GM12891 (cell line): ENCODE measurements around the gene ZSCAN21.

ENCODE experiments used
- PAX5 ChIP-seq: IDR thresholded peaks from 2 replicates; pipeline ENCODE4 v1.6.1; 2011; ENCODE audit warnings: low read length, moderate library complexity, mild to moderate bottlenecking; ENCODE audit not compliant: insufficient read depth, severe bottlenecking
- POLR2A ChIP-seq: IDR thresholded peaks from 2 replicates; pipeline ENCODE4 v1.6.1; 2011; ENCODE audit warnings: low read depth, low read length, control low read depth
- POLR2AphosphoS5 ChIP-seq: IDR thresholded peaks from 2 replicates; pipeline ENCODE4 v1.6.1; 2011; ENCODE audit warnings: low read depth, low read length, control low read depth
- POU2F2 ChIP-seq: IDR thresholded peaks from 2 replicates; pipeline ENCODE4 v1.6.1; 2011; ENCODE audit warnings: low read depth, mild to moderate bottlenecking, control low read depth, low read length, moderate library complexity
- SPI1 ChIP-seq: IDR thresholded peaks from 2 replicates; pipeline ENCODE4 v1.6.1; 2011; ENCODE audit warnings: low read depth, low read length, control low read depth
- TAF1 ChIP-seq: IDR thresholded peaks from 2 replicates; pipeline ENCODE4 v1.6.1; 2011; ENCODE audit warnings: low read depth, low read length, control low read depth

- TF ChIP-seq POLR2A (no peak), POLR2AphosphoS5 (no peak), SPI1 (no peak), TAF1 (no peak), PAX5 (no peak), POU2F2 (no peak)
Observed at GRCh38 chr7:100040575-100040974, 9.0 kb upstream of the ZSCAN21 start.
